RWPE2 (cell line): ENCODE results near the gene CD6.

Source experiments
- ATAC-seq: fragments of 200-7000 bp; cut with Tn5 transposase; 3 replicates; pipeline ENCODE4 v1.9.1; 2021; ENCODE audit warnings: low read depth
- DNase-seq: peaks from one replicate; pipeline ENCODE4 v3.0.0-alpha.2; 2020; ENCODE audit warnings: low spot score
- H3K27ac ChIP-seq: fragments of 450-650 bp; 2 replicates; pipeline ENCODE4 v1.5.1; 2017; ENCODE audit warnings: mild to moderate bottlenecking; ENCODE audit not compliant: poor library complexity, severe bottlenecking
- H3K27me3 ChIP-seq: fragments of 250-450 bp; sonication (Bioruptor Pico); 2 replicates; pipeline ENCODE4 v1.5.1; 2021; ENCODE audit warnings: mild to moderate bottlenecking, moderate library complexity; ENCODE audit not compliant: insufficient read depth, poor library complexity, severe bottlenecking
- H3K36me3 ChIP-seq: fragments of 250-450 bp; sonication (Bioruptor Pico); 2 replicates; pipeline ENCODE4 v1.5.1; 2020; ENCODE audit warnings: low read depth, mild to moderate bottlenecking, moderate library complexity
- H3K4me1 ChIP-seq: fragments of 250-450 bp; sonication (Bioruptor Pico); 2 replicates; pipeline ENCODE4 v1.5.1; 2021; ENCODE audit warnings: mild to moderate bottlenecking, moderate library complexity; ENCODE audit not compliant: insufficient read depth, poor library complexity, severe bottlenecking
- H3K4me3 ChIP-seq: fragments of 250-450 bp; sonication (Bioruptor Pico); 2 replicates; pipeline ENCODE4 v1.5.1; 2021; ENCODE audit warnings: mild to moderate bottlenecking, moderate library complexity; ENCODE audit not compliant: severe bottlenecking
- H3K9me3 ChIP-seq: fragments of 250-450 bp; sonication (Bioruptor Pico); 2 replicates; pipeline ENCODE4 v1.5.1; 2021; ENCODE audit warnings: mild to moderate bottlenecking, moderate library complexity; ENCODE audit not compliant: severe bottlenecking
- CTCF ChIP-seq: fragments of 450-650 bp; IDR thresholded peaks from one replicate; pipeline ENCODE4 v1.5.1; 2017; ENCODE audit warnings: mild to moderate bottlenecking, moderate library complexity; ENCODE audit not compliant: poor library complexity, severe bottlenecking

CD6 gene

GRCh38 chr11:60947700-60948099 lies 23.8 kb upstream of the CD6 start:
- DNase-seq = no peak
- Histone ChIP-seq H3K4me3 (no peak overlapping the region), H3K9me3 (no peaks in the 10 kb centered on the region), H3K27me3 (no peaks in the 10 kb centered on the region), H3K27ac (no peak overlapping the region), H3K36me3 (no peaks in the 10 kb centered on the region), H3K4me1 (no peaks in the 10 kb centered on the region)
- no peak for TF ChIP-seq CTCF
- no peak for ATAC-seq

- DNase-seq = no peak
- H3K36me3 ChIP-seq = no peaks in the 10 kb centered on the region
- no peaks in the 10 kb centered on the region for H3K9me3 ChIP-seq
- H3K27me3 ChIP-seq = no peaks in the 10 kb centered on the region
- H3K4me3 ChIP-seq = no peak overlapping the region
- no peaks in the 10 kb centered on the region for H3K4me1 ChIP-seq
- no peak overlapping the region for H3K27ac ChIP-seq
- TF ChIP-seq CTCF = no peak
- ATAC-seq = no peak
Observed at GRCh38 chr11:60948250-60948649, 23.2 kb upstream of the CD6 start.

GRCh38 chr11:60950024-60950423 lies 21.5 kb upstream of the CD6 start:
- no peak for TF ChIP-seq CTCF
- H3K4me1 ChIP-seq = no peaks in the 10 kb centered on the region
- no peak overlapping the region for H3K4me3 ChIP-seq
- H3K9me3 ChIP-seq = no peaks in the 10 kb centered on the region
- ATAC-seq (no peak), DNase-seq (no peak)
- H3K27me3 ChIP-seq = no peaks in the 10 kb centered on the region
- no peaks in the 10 kb centered on the region for H3K36me3 ChIP-seq
- H3K27ac ChIP-seq = no peak overlapping the region

- no peaks in the 10 kb centered on the region for H3K9me3 ChIP-seq
- no peak for ATAC-seq
- H3K27me3 ChIP-seq = no peaks in the 10 kb centered on the region
- H3K27ac ChIP-seq = no peak overlapping the region
- no peak for TF ChIP-seq CTCF
- H3K4me1 ChIP-seq = no peaks in the 10 kb centered on the region
- no peak overlapping the region for H3K4me3 ChIP-seq
- no peaks in the 10 kb centered on the region for H3K36me3 ChIP-seq
- DNase-seq = no peak
Observed at GRCh38 chr11:60950933-60951605, 20.4 kb upstream of the CD6 start.

- ATAC-seq (no peak), DNase-seq (no peak)
- H3K4me3 ChIP-seq = no peak overlapping the region
- H3K27ac ChIP-seq = no peak overlapping the region
- H3K4me1 ChIP-seq = no peaks in the 10 kb centered on the region
- no peaks in the 10 kb centered on the region for H3K27me3 ChIP-seq
- H3K9me3 ChIP-seq = no peaks in the 10 kb centered on the region
- no peaks in the 10 kb centered on the region for H3K36me3 ChIP-seq
- no peak for TF ChIP-seq CTCF
Observed at GRCh38 chr11:60951606-60951903, 19.9 kb upstream of the CD6 start.
